CD14-positive monocyte (primary cell): ENCODE measurements around the gene RING1. TPM values are rescaled to one million over a fixed set of nuclear protein-coding genes. Genes with fewer than 3 reads are reported as not detected.

Experiments
- DNase-seq, 3 donors: peaks; one replicate each; pipeline ENCODE4 v3.0.0-alpha.2; 2011 to 2022
- H2AFZ ChIP-seq: 2 replicates; pipeline ENCODE4 v1.6.0; 2012; ENCODE audit warnings: mild to moderate bottlenecking, low read depth, low read length, inconsistent platforms; ENCODE audit not compliant: insufficient read depth, poor library complexity, severe bottlenecking
- H3K27ac ChIP-seq, 2 donors: 1 replicate in 1 of 2; 2 replicates in 1 of 2; pipeline ENCODE4 v1.5.1; 2012 to 2013; ENCODE audit warnings: low read length in 2 of 2, control low read depth in 1 of 2, inconsistent platforms in 1 of 2, low read depth in 1 of 2, mild to moderate bottlenecking in 1 of 2
- H3K27me3 ChIP-seq, 2 donors: one replicate each; pipeline versions ENCODE4 v1.6.0 to v1.6.1; 2011 to 2013; ENCODE audit warnings: low read length in 2 of 2; ENCODE audit not compliant: control insufficient read depth in 2 of 2, insufficient read depth in 2 of 2
- H3K36me3 ChIP-seq, 2 donors: replicated peaks in 1 of 2; 1 replicate in 1 of 2; 2 replicates in 1 of 2; pipeline versions ENCODE4 v1.5.1 to v1.6.1; 2012 to 2013; ENCODE audit warnings: low read length in 2 of 2, control low read depth in 1 of 2, inconsistent platforms in 1 of 2, mild to moderate bottlenecking in 1 of 2; ENCODE audit not compliant: insufficient read depth in 2 of 2, control insufficient read depth in 1 of 2
- H3K4me1 ChIP-seq, 2 donors: 1 replicate in 1 of 2; 2 replicates in 1 of 2; pipeline versions ENCODE4 v1.5.1 to v1.6.1; 2012 to 2013; ENCODE audit warnings: low read length in 2 of 2, control low read depth in 1 of 2, inconsistent platforms in 1 of 2, mild to moderate bottlenecking in 1 of 2, moderate library complexity in 1 of 2; ENCODE audit not compliant: insufficient read depth in 2 of 2, control insufficient read depth in 1 of 2
- H3K4me2 ChIP-seq: replicated peaks from 2 replicates; pipeline ENCODE3; 2012; ENCODE audit warnings: low read length, moderate library complexity, mild to moderate bottlenecking; ENCODE audit not compliant: poor library complexity, severe bottlenecking; ENCODE audit errors: extremely low read depth
- H3K4me3 ChIP-seq, 3 experiments: fragments of 200-600 bp in 1 of 3; sonication (generic) in 1 of 3; replicated peaks in 1 of 3; 1 replicate in 2 of 3; 2 replicates in 1 of 3; pipeline ENCODE4 v1.5.1; 2011 to 2013; ENCODE audit warnings: low read length in 3 of 3, mild to moderate bottlenecking in 3 of 3, control low read depth in 2 of 3, low read depth in 2 of 3, inconsistent platforms in 1 of 3, moderate library complexity in 1 of 3
- H3K79me2 ChIP-seq: 2 replicates; pipeline ENCODE4 v1.6.0; 2012; ENCODE audit warnings: mild to moderate bottlenecking, control low read depth, inconsistent platforms, low read length, moderate library complexity; ENCODE audit not compliant: insufficient read depth
- H3K9ac ChIP-seq: 2 replicates; pipeline ENCODE4 v1.6.0; 2017; ENCODE audit warnings: low read length, mild to moderate bottlenecking; ENCODE audit not compliant: insufficient read depth, poor library complexity, severe bottlenecking
- H3K9me3 ChIP-seq, 2 donors: replicated peaks in 1 of 2; 1 replicate in 1 of 2; 2 replicates in 1 of 2; pipeline versions ENCODE4 v1.5.1 to v1.6.1; 2012 to 2013; ENCODE audit warnings: low read length in 2 of 2, control low read depth in 1 of 2; ENCODE audit not compliant: control insufficient read depth in 1 of 2, insufficient read depth in 1 of 2
- H4K20me1 ChIP-seq: 2 replicates; pipeline ENCODE4 v1.6.0; 2012; ENCODE audit warnings: mild to moderate bottlenecking, low read length, control low read depth, moderate library complexity; ENCODE audit not compliant: insufficient read depth
- H3K27ac Mint-ChIP-seq, 7 donors: one replicate each; pipeline ENCODE4 v1.8.0; 2020; ENCODE audit warnings: mild to moderate bottlenecking in 7 of 7, mixed read lengths in 7 of 7, moderate library complexity in 6 of 7, inconsistent platforms in 2 of 7
- H3K27me3 Mint-ChIP-seq, 3 donors: one replicate each; pipeline ENCODE4 v1.8.0; 2021 to 2022; ENCODE audit warnings: low read depth in 3 of 3, mild to moderate bottlenecking in 3 of 3, mixed read lengths in 3 of 3, moderate library complexity in 3 of 3, inconsistent platforms in 1 of 3
- H3K36me3 Mint-ChIP-seq, 2 donors: one replicate each; pipeline ENCODE4 v1.8.0; 2020; ENCODE audit warnings: mixed read lengths in 2 of 2, inconsistent platforms in 1 of 2, mild to moderate bottlenecking in 1 of 2
- H3K4me1 Mint-ChIP-seq: one replicate; pipeline ENCODE4 v1.8.0; 2020; ENCODE audit warnings: mild to moderate bottlenecking, mixed read lengths
- H3K4me3 Mint-ChIP-seq, 2 donors: one replicate each; pipeline ENCODE4 v1.8.0; 2020; ENCODE audit warnings: mild to moderate bottlenecking in 2 of 2, mixed read lengths in 2 of 2, moderate library complexity in 1 of 2
- H3K9me3 Mint-ChIP-seq, 7 donors: one replicate each; pipeline ENCODE4 v1.8.0; 2020 to 2022; ENCODE audit warnings: mixed read lengths in 7 of 7, mild to moderate bottlenecking in 6 of 7, moderate library complexity in 6 of 7, inconsistent platforms in 2 of 7
- WGBS: methylation state at CpG from one replicate; pipeline ENCODE4 v1.1.5; 2013; ENCODE audit warnings: missing lambda C conversion rate; ENCODE audit not compliant: insufficient coverage; 5-methylcytosine and 5-hydroxymethylcytosine counted together
- intact Hi-C, 2 donors: fragments of 100-400 bp; cut with micrococcal nuclease; formaldehyde crosslinking; loops; one replicate each; pipeline versions ENCODE4 v1.15.0 to v1.15.1; 2023
- polyA plus RNA-seq, 3 donors: library from polyadenylated mRNA; depleted of rRNA in 1 of 3; unstranded in 2 of 3; stranded (reverse) in 1 of 3; fragments of 300-500 nt in 2 of 3; fragments of >200 nt in 1 of 3; fragmentation: Illumina TruSeq in 2 of 3; gene quantifications; 1 replicate in 2 of 3; 2 replicates in 1 of 3; pipeline ENCODE4 v1.2.3, GENCODE V29; 2012 to 2021
- TF ChIP-seq, protein P1 (sequence below): fragments of 200-600 bp; IDR thresholded peaks from one replicate; pipeline ENCODE4 v1.8.0; 2022; ENCODE audit warnings: antibody characterized with exemption, mild to moderate bottlenecking

The RING1 gene
- polyA plus RNA-seq, 3 donors, result 4.6 to 27.9 (median 5.7) TPM

DNA sequence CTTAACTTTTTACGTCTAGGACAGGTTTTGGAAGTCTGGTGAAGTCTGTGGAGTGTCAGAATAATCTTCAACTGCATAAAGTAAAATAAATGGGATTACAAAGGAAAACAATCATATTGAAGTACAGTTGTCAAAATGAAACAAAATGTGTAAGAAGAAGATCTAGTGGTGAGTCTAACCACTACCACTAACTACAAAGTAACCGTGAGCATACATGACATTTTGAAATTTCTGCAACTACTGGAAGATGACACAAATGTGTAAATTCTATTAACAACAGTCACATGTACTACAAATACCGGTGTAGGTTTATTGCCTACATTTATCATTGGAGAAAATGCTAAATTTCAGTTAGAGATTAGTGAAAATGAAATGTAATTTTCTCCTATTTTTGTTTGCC, 33.7 kb downstream of the RING1 start:
- Histone ChIP-seq H3K79me2 (no peaks in the 10 kb centered on the region), H3K36me3 (no peaks in the 10 kb centered on the region), H3K9ac (no peak overlapping the region), H2AFZ (no peak overlapping the region), H3K4me2 (no peak overlapping the region), H3K9me3 (no peaks in the 10 kb centered on the region), H4K20me1 (no peaks in the 10 kb centered on the region), H3K4me1 (peaks cover 3 to 10% of the 10 kb centered on the region in 2 donors), H3K4me3 (no peak overlapping the region), H3K27me3 (peaks cover 3 to 8% of the 10 kb centered on the region in 2 donors), H3K27ac (no peak overlapping the region)
- Mint-ChIP-seq H3K27ac (peak overlapping the region in 1 of 7 donors; percentile 15), H3K36me3 (no peaks in the 10 kb centered on the region), H3K9me3 (peaks cover 0 to 10% (median 0%) of the 10 kb centered on the region in 7 donors), H3K4me1 (peaks cover 5% of the 10 kb centered on the region), H3K27me3 (peaks cover 17 to 26% (median 23%) of the 10 kb centered on the region in 3 donors), H3K4me3 (peak overlapping the region in 1 of 2 donors; percentile 46)
- DNase-seq, result no peak
- intact Hi-C loops, result loop anchor here (10.0 kb wide), 4 partner anchors 47 to 307 kb away; partner anchors contain the start of gene COL11A2 (in 1 of the 2)
- WGBS, result no CpG with 5 or more reads among the region's 3 CpGs
- TF ChIP-seq, protein P1, sequence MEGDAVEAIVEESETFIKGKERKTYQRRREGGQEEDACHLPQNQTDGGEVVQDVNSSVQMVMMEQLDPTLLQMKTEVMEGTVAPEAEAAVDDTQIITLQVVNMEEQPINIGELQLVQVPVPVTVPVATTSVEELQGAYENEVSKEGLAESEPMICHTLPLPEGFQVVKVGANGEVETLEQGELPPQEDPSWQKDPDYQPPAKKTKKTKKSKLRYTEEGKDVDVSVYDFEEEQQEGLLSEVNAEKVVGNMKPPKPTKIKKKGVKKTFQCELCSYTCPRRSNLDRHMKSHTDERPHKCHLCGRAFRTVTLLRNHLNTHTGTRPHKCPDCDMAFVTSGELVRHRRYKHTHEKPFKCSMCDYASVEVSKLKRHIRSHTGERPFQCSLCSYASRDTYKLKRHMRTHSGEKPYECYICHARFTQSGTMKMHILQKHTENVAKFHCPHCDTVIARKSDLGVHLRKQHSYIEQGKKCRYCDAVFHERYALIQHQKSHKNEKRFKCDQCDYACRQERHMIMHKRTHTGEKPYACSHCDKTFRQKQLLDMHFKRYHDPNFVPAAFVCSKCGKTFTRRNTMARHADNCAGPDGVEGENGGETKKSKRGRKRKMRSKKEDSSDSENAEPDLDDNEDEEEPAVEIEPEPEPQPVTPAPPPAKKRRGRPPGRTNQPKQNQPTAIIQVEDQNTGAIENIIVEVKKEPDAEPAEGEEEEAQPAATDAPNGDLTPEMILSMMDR, result no peak

DNA sequence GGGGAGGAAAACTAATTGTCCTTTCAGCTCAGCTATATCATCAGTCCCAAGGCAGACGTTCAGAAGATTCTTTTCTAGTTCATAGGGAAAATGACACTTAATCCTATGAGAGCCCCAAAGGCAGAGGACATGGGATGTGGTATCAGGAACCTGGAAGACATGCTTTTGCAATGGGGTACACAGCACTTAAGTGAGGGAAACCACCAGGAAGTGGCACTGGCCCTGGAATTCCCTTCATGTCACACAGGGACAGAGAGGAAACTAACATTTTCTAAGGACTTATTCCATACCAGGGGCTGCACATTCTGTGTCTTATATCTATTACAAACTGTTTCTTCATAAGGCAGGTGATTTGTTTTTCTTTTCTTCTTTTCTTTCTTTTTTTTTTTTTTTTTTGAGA, 35.2 kb downstream of the RING1 start:
- peaks cover 19 to 28% (median 22%) of the 10 kb centered on the region in 3 donors for H3K27me3 Mint-ChIP-seq
- H3K27ac Mint-ChIP-seq, result no peak overlapping the region
- peaks cover 0 to 7% (median 0%) of the 10 kb centered on the region in 7 donors for H3K9me3 Mint-ChIP-seq

More for the DNA sequence above, 35.2 kb downstream of the RING1 start:
- Histone ChIP-seq H3K4me1 (peaks cover 10 to 18% of the 10 kb centered on the region in 2 donors), H3K9me3 (no peaks in the 10 kb centered on the region), H3K79me2 (no peaks in the 10 kb centered on the region), H3K4me3 (no peak overlapping the region), H3K9ac (no peak overlapping the region), H4K20me1 (no peaks in the 10 kb centered on the region), H3K4me2 (no peak overlapping the region), H3K27me3 (peaks cover 3 to 8% of the 10 kb centered on the region in 2 donors), H3K36me3 (no peaks in the 10 kb centered on the region), H3K27ac (no peak overlapping the region), H2AFZ (no peak overlapping the region)
- intact Hi-C loops, result loop anchor here (10.0 kb wide), 4 partner anchors 49 to 309 kb away; partner anchors contain the start of gene COL11A2 (in 1 of the 2)
- WGBS, result no CpG with 5 or more reads among the region's 1 CpG
- peaks cover 13% of the 10 kb centered on the region for H3K4me1 Mint-ChIP-seq
- no peaks in the 10 kb centered on the region for H3K36me3 Mint-ChIP-seq
- TF ChIP-seq, protein P1, result no peak
- DNase-seq, result peak in 1 of 3 donors; percentile 29
- H3K4me3 Mint-ChIP-seq, result no peak overlapping the region
